Neural cell (in vitro differentiated cells): ENCODE results near the gene GPR141. TPM values are rescaled to one million over a fixed set of nuclear protein-coding genes. Genes with fewer than 3 reads are reported as not detected.

Source experiments
- H2AFZ ChIP-seq: fragments of 200-600, 300-800 bp; sonication (generic), shearing (Covaris generic); 2 replicates; pipeline ENCODE4 v1.6.0; 2014; ENCODE audit warnings: low read depth, mild to moderate bottlenecking, antibody characterized with exemption, low read length, moderate library complexity
- H3F3A ChIP-seq: fragments of 200-600 bp; shearing (Covaris generic); 2 replicates; pipeline ENCODE4 v1.6.1; 2016; ENCODE audit warnings: mild to moderate bottlenecking, moderate library complexity, mixed read lengths, antibody characterized with exemption, low read length; ENCODE audit not compliant: insufficient read depth, poor library complexity, severe bottlenecking
- H3K27ac ChIP-seq: fragments of 200-600, 300-800 bp; sonication (generic), shearing (Covaris generic); 2 replicates; pipeline ENCODE4 v1.5.1; 2014; ENCODE audit warnings: mild to moderate bottlenecking, low read length, moderate library complexity
- H3K27me3 ChIP-seq: fragments of 300-800, 200-600 bp; sonication (generic), shearing (Covaris generic); 2 replicates; pipeline ENCODE4 v1.6.0; 2014; ENCODE audit warnings: mild to moderate bottlenecking, low read depth, low read length, moderate library complexity; ENCODE audit not compliant: insufficient read depth
- H3K36me3 ChIP-seq: fragments of 300-800, 200-600 bp; sonication (generic), shearing (Covaris generic); 2 replicates; pipeline ENCODE4 v1.5.1; 2014; ENCODE audit warnings: mild to moderate bottlenecking, antibody characterized with exemption, low read length, moderate library complexity; ENCODE audit not compliant: insufficient read depth
- H3K4me2 ChIP-seq: fragments of 300-800, 200-600 bp; sonication (generic), shearing (Covaris generic); 2 replicates; pipeline ENCODE4 v1.6.0; 2014; ENCODE audit warnings: mild to moderate bottlenecking, low read length
- H3K4me3 ChIP-seq: fragments of 300-800, 200-600 bp; sonication (generic), shearing (Covaris generic); 2 replicates; pipeline ENCODE4 v1.5.1; 2014; ENCODE audit warnings: mild to moderate bottlenecking, low read length, moderate library complexity
- H3K79me2 ChIP-seq: fragments of 200-600 bp; shearing (Covaris generic); replicated peaks from 2 replicates; pipeline ENCODE4 v1.6.0; 2014; ENCODE audit warnings: mild to moderate bottlenecking, low read length, moderate library complexity; ENCODE audit not compliant: insufficient read depth
- H3K9ac ChIP-seq: fragments of 300-800, 200-600 bp; sonication (generic), shearing (Covaris generic); 2 replicates; pipeline ENCODE4 v1.6.1; 2016; ENCODE audit warnings: mild to moderate bottlenecking, low read length, mixed read lengths
- H3K9me2 ChIP-seq: fragments of 200-600 bp; shearing (Covaris generic); 2 replicates; pipeline ENCODE4 v1.6.1; 2016; ENCODE audit warnings: mild to moderate bottlenecking, low read length, mixed read lengths; ENCODE audit not compliant: insufficient read depth
- H3K9me3 ChIP-seq: fragments of 200-600, 300-800 bp; sonication (generic), shearing (Covaris generic); 2 replicates; pipeline ENCODE4 v1.6.1; 2016; ENCODE audit warnings: mild to moderate bottlenecking, mixed run types, low read length, moderate library complexity, mixed read lengths
- H4K20me1 ChIP-seq: fragments of 200-600 bp; shearing (Covaris generic); 2 replicates; pipeline ENCODE4 v1.6.1; 2016; ENCODE audit warnings: mild to moderate bottlenecking, mixed run types; ENCODE audit not compliant: insufficient read depth
- CTCF ChIP-seq: fragments of 450-650 bp; IDR thresholded peaks from 2 replicates; pipeline ENCODE4 v1.5.1; 2014; ENCODE audit warnings: antibody characterized with exemption, mild to moderate bottlenecking, moderate library complexity; ENCODE audit not compliant: poor library complexity, severe bottlenecking
- EP300 ChIP-seq: fragments of 450-650 bp; conservative IDR thresholded peaks from 2 replicates; pipeline ENCODE4 v1.6.1; 2014; ENCODE audit warnings: antibody characterized with exemption, mild to moderate bottlenecking, moderate library complexity; ENCODE audit not compliant: poor library complexity, severe bottlenecking
- EZH2 ChIP-seq: fragments of 200-600, 300-800 bp; shearing (Covaris generic), sonication (generic); IDR thresholded peaks from 2 replicates; pipeline ENCODE4 v1.6.1; 2014; ENCODE audit warnings: antibody characterized with exemption, low read length, borderline replicate concordance, mild to moderate bottlenecking; ENCODE audit not compliant: insufficient read depth, poor library complexity, severe bottlenecking
- MXI1 ChIP-seq: fragments of 450-650 bp; conservative IDR thresholded peaks from 2 replicates; pipeline ENCODE4 v1.6.1; 2014; ENCODE audit warnings: antibody characterized with exemption, mild to moderate bottlenecking; ENCODE audit not compliant: poor library complexity, severe bottlenecking
- POLR2AphosphoS5 ChIP-seq: IDR thresholded peaks from 2 replicates; pipeline ENCODE4 v1.6.1; 2012
- RAD21 ChIP-seq: fragments of 450-650 bp; conservative IDR thresholded peaks from 2 replicates; pipeline ENCODE4 v1.6.1; 2014; ENCODE audit warnings: antibody characterized with exemption, mild to moderate bottlenecking, moderate library complexity
- SMC3 ChIP-seq: fragments of 450-650 bp; conservative IDR thresholded peaks from 2 replicates; pipeline ENCODE4 v1.6.1; 2014; ENCODE audit warnings: antibody characterized with exemption, mild to moderate bottlenecking, moderate library complexity; ENCODE audit not compliant: poor library complexity
- TAF1 ChIP-seq: IDR thresholded peaks from 2 replicates; pipeline ENCODE4 v1.6.1; 2012; ENCODE audit warnings: low read depth
- polyA plus RNA-seq: library from polyadenylated mRNA; depleted of rRNA; stranded (reverse); fragments of >200 nt; gene quantifications from 2 replicates; pipeline ENCODE4 v1.2.3, GENCODE V29; 2014
- TF ChIP-seq, protein P1 (sequence below): IDR thresholded peaks from 2 replicates; pipeline ENCODE4 v1.6.1; 2012; ENCODE audit warnings: borderline replicate concordance

Gene GPR141
- polyA plus RNA-seq, 1 donor from 2014 or later: not detected

DNA sequence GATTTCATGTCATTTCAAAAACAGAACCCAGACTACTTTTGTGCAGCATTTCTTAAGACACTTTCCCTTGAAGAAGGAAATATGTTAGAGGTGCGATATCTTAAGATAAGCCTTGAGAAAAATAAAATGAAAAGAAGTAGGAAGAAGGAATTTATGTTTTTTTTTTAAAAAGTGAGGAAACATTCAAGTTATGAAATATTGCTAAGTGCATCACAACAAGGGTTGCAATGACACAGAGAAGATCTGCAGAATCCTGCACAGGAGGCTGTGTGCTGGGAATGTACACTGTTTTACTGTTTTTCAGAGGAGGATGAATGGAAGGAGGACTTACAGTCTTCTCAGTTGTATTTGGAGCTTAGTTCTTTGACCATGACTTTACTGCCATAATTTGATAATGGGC lies 85.0 kb downstream of the GPR141 start:
- Histone ChIP-seq H3K9me2 (no peaks in the 10 kb centered on the region), H3K9ac (no peak overlapping the region), H3F3A (no peaks in the 10 kb centered on the region), H3K27me3 (no peaks in the 10 kb centered on the region), H3K4me2 (no peak overlapping the region), H4K20me1 (no peaks in the 10 kb centered on the region), H3K9me3 (no peaks in the 10 kb centered on the region), H2AFZ (no peak overlapping the region), H3K36me3 (no peaks in the 10 kb centered on the region), H3K4me3 (no peak overlapping the region), H3K27ac (no peak overlapping the region), H3K79me2 (no peaks in the 10 kb centered on the region)
- TF ChIP-seq RAD21: no peak
- TF ChIP-seq EZH2: no peak
- TF ChIP-seq MXI1: no peak
- TF ChIP-seq, protein P1, sequence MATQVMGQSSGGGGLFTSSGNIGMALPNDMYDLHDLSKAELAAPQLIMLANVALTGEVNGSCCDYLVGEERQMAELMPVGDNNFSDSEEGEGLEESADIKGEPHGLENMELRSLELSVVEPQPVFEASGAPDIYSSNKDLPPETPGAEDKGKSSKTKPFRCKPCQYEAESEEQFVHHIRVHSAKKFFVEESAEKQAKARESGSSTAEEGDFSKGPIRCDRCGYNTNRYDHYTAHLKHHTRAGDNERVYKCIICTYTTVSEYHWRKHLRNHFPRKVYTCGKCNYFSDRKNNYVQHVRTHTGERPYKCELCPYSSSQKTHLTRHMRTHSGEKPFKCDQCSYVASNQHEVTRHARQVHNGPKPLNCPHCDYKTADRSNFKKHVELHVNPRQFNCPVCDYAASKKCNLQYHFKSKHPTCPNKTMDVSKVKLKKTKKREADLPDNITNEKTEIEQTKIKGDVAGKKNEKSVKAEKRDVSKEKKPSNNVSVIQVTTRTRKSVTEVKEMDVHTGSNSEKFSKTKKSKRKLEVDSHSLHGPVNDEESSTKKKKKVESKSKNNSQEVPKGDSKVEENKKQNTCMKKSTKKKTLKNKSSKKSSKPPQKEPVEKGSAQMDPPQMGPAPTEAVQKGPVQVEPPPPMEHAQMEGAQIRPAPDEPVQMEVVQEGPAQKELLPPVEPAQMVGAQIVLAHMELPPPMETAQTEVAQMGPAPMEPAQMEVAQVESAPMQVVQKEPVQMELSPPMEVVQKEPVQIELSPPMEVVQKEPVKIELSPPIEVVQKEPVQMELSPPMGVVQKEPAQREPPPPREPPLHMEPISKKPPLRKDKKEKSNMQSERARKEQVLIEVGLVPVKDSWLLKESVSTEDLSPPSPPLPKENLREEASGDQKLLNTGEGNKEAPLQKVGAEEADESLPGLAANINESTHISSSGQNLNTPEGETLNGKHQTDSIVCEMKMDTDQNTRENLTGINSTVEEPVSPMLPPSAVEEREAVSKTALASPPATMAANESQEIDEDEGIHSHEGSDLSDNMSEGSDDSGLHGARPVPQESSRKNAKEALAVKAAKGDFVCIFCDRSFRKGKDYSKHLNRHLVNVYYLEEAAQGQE: no peak
- no peak for TF ChIP-seq POLR2AphosphoS5
- no peak for TF ChIP-seq CTCF
- no peak for TF ChIP-seq SMC3
- no peak for TF ChIP-seq EP300
- TF ChIP-seq TAF1: no peak

- Histone ChIP-seq H4K20me1 (no peaks in the 10 kb centered on the region), H2AFZ (no peak overlapping the region), H3K4me3 (no peak overlapping the region), H3K27me3 (no peaks in the 10 kb centered on the region), H3K9me3 (no peaks in the 10 kb centered on the region), H3K27ac (no peak overlapping the region), H3F3A (no peaks in the 10 kb centered on the region), H3K9ac (no peak overlapping the region), H3K36me3 (no peaks in the 10 kb centered on the region), H3K9me2 (no peaks in the 10 kb centered on the region), H3K79me2 (no peaks in the 10 kb centered on the region), H3K4me2 (no peak overlapping the region)
- TF ChIP-seq EP300 (no peak), TAF1 (no peak), RAD21 (no peak), POLR2AphosphoS5 (no peak), EZH2 (no peak), MXI1 (no peak), CTCF (no peak), SMC3 (no peak)
- TF ChIP-seq, protein P1: no peak
These were observed 85.7 kb downstream of the GPR141 start for GRCh38 chr7:37769291-37769690.
